Stimulated activated naive CD8-positive, alpha-beta T cell treated with anti-CD3 and anti-CD28 coated beads, Interleukin-15, amount 100 ng/mL, for 72 hours (primary cell): ENCODE results near the gene TEX11.
"Not testable (repeated sequence)": the region's sequence is repeated elsewhere in the genome, so short reads cannot be mapped to it uniquely, and the experiment has no call there.

ENCODE experiments used
- ATAC-seq: fragments of 150-1000 bp; cut with Tn5 transposase; 2 replicates; pipeline ENCODE4 v1.10.0; 2021; ENCODE audit warnings: mild to moderate bottlenecking, moderate library complexity
- DNase-seq, 2 donors: peaks; one replicate each; pipeline ENCODE4 v3.0.0; 2021 to 2022
- H3K27ac Mint-ChIP-seq, 2 donors: one replicate each; pipeline ENCODE4 v1.8.0; 2022; ENCODE audit warnings: mild to moderate bottlenecking in 2 of 2, mixed read lengths in 2 of 2, moderate library complexity in 2 of 2
- H3K27me3 Mint-ChIP-seq: one replicate; pipeline ENCODE4 v1.8.0; 2022; ENCODE audit warnings: mixed read lengths
- H3K4me1 Mint-ChIP-seq: one replicate; pipeline ENCODE4 v1.8.0; 2022; ENCODE audit warnings: mild to moderate bottlenecking, mixed read lengths
- H3K4me3 Mint-ChIP-seq, 2 donors: one replicate each; pipeline ENCODE4 v1.8.0; 2022; ENCODE audit warnings: mild to moderate bottlenecking in 2 of 2, mixed read lengths in 2 of 2, moderate library complexity in 1 of 2
- H3K9me3 Mint-ChIP-seq, 2 donors: one replicate each; pipeline ENCODE4 v1.8.0; 2022; ENCODE audit warnings: mixed read lengths in 2 of 2

TEX11 gene

DNA sequence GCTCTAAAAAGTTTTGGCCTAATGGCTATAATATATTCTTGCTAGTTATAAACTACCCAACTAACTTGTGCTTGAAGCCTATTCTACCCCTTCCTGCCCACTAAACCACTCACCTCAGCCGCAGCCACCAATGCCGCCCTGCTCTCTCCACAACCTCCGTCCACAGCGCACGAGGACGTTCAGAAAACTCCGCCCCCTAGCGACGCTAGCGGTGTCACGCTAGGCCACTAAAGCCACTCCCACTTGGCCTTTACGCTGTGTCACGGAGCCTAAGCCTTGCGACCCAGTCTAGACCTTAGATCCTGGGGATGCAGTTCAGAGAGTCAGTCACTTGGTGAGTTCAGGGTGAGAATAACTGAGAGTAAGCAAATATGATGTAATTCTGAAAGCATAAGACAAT is at the start of gene TEX11:
Gene TEX11, minus strand, starts transcription at position 171 of the 400 bp plus-strand sequence. CDS start 922 bp downstream, outside the sequence.
- no peak for DNase-seq
- Mint-ChIP-seq H3K9me3 (no peaks in the 10 kb centered on the region), H3K4me1 (no peaks in the 10 kb centered on the region), H3K4me3 (no peak within 1 kb of the TSS), H3K27ac (no peak within 1 kb of the TSS), H3K27me3 (no peaks in the 10 kb centered on the region)
- no peak for ATAC-seq

- DNase-seq (no peak), ATAC-seq (no peak)
- Mint-ChIP-seq H3K4me1 (no peaks in the 10 kb centered on the region), H3K4me3 (no peak overlapping the region), H3K9me3 (no peaks in the 10 kb centered on the region), H3K27ac (no peak overlapping the region), H3K27me3 (peaks cover 3% of the 10 kb centered on the region)
Observed at GRCh38 chrX:70954871-70955270, 46.4 kb upstream of the TEX11 start.

- no peak for DNase-seq
- H3K4me1 Mint-ChIP-seq, result peaks cover 7% of the 10 kb centered on the region
- no peak overlapping the region for H3K27ac Mint-ChIP-seq
- H3K4me3 Mint-ChIP-seq, result no peak overlapping the region
- H3K27me3 Mint-ChIP-seq, result no peaks in the 10 kb centered on the region
- ATAC-seq, result no peak
- no peaks in the 10 kb centered on the region for H3K9me3 Mint-ChIP-seq
Observed at GRCh38 chrX:70924294-70924911, 15.9 kb upstream of the TEX11 start.

- Mint-ChIP-seq H3K9me3 (no peaks in the 10 kb centered on the region), H3K4me3 (no peak overlapping the region), H3K27ac (peak overlapping the region in 1 of 2 donors; percentile 9), H3K4me1 (peaks cover 7% of the 10 kb centered on the region), H3K27me3 (no peaks in the 10 kb centered on the region)
- ATAC-seq (no peak), DNase-seq (no peak)
Observed at GRCh38 chrX:70922774-70923473, 14.4 kb upstream of the TEX11 start.

DNA sequence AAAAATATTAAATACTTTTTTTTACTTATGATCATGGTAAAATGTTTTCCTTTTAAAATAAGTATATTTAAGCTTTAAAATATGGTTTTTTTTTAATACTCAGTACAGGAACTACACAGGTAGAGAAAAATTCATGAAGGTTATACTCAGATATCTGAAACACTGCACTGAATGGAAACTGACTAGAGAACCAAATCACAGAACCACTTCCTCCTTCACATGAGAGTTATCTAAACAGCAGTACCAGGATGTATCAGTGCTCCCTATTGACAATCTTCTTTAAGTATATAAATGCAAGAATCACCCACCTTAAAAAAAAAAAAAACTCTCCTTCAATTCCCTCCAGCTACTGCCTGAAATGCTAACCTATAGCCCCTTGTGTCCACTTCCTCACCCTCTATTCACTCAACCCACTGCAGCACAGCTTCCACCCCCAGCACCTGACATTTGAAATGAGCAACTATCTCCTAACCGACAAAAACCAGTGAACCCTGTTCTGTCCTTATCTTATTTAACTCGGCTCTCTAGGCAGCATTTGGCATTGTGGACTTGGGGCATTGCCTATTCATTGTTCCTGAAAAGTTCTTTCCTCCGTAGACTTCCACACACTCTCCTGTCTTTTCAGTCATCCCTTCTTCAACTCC is 13.3 kb upstream of the TEX11 start:
- Mint-ChIP-seq H3K4me1 (peaks cover 7% of the 10 kb centered on the region), H3K9me3 (no peaks in the 10 kb centered on the region)

GRCh38 chrX:70916754-70917153 is 8.2 kb upstream of the TEX11 start:
- Mint-ChIP-seq H3K27ac (no peak overlapping the region), H3K27me3 (no peaks in the 10 kb centered on the region), H3K4me3 (no peak overlapping the region), H3K9me3 (no peaks in the 10 kb centered on the region), H3K4me1 (peaks cover 1% of the 10 kb centered on the region)
- DNase-seq, result peak in 1 of 2 donors; percentile 9
- ATAC-seq, result peak; percentile 66

More for the DNA sequence above, 13.3 kb upstream of the TEX11 start:
- peak; percentile 49 for ATAC-seq
- Mint-ChIP-seq H3K4me3 (peak overlapping the region in 1 of 2 donors; percentile 5), H3K27me3 (no peaks in the 10 kb centered on the region), H3K27ac (no peak overlapping the region)
- DNase-seq, result no peak

DNA sequence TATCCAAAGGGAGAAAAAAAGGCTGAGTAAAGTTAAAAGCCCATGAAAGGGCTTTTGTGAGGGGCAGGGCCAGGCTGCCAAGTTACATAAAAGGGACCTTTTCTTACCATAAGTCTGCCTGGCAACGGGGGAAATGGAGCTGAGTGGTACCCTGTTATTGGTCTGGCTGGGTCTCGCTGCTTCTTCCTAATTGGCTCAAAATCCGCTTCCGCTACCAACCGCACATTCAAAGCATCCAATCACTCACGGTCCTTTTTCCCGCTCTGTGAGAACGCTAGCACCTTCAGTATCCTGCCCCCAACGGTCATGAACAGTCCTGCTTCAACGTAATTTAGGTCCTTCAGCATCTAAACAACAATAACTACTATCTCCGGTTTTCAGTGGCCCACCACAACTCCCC is 611 bp downstream of the TEX11 start:
- Mint-ChIP-seq H3K27ac (no peak overlapping the region), H3K4me1 (no peaks in the 10 kb centered on the region), H3K27me3 (no peaks in the 10 kb centered on the region), H3K4me3 (no peak overlapping the region), H3K9me3 (no peaks in the 10 kb centered on the region)
- ATAC-seq (no peak), DNase-seq (no peak)

GRCh38 chrX:70901465-70901864 is 7.0 kb downstream of the TEX11 start:
- H3K9me3 Mint-ChIP-seq, result no peaks in the 10 kb centered on the region
- H3K4me3 Mint-ChIP-seq, result no peak overlapping the region
- H3K27me3 Mint-ChIP-seq, result no peaks in the 10 kb centered on the region
- H3K27ac Mint-ChIP-seq, result no peak overlapping the region
- no peak for DNase-seq
- no peaks in the 10 kb centered on the region for H3K4me1 Mint-ChIP-seq
- no peak for ATAC-seq

- not testable (repeated sequence) for ATAC-seq, H3K27me3 Mint-ChIP-seq, H3K27ac Mint-ChIP-seq, DNase-seq, H3K9me3 Mint-ChIP-seq, H3K4me3 Mint-ChIP-seq, H3K4me1 Mint-ChIP-seq
Observed at GRCh38 chrX:70890441-70890840, 18.1 kb downstream of the TEX11 start.

DNA sequence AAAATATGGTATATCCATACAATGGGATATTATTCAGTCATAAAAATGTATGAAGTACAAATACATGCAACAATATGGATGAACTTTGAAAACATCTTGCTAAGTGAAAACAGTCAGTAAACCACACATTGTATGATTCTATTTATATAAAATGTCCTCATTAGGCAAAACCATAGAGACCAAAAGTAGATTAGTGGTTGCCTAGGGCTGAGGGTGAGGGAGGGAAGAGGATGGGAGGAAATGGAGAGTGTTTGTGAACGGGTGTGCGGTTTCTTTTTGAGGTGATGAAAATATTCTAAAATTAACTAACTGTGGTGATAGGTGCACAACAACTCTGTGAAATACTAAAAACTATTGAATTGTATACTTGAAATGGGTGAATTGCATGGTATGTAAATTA is 29.6 kb downstream of the TEX11 start:
- no peaks in the 10 kb centered on the region for H3K4me1 Mint-ChIP-seq

GRCh38 chrX:70852294-70852693 is 56.2 kb downstream of the TEX11 start:
- DNase-seq, result no peak
- Mint-ChIP-seq H3K4me1 (no peaks in the 10 kb centered on the region), H3K27me3 (no peaks in the 10 kb centered on the region), H3K9me3 (no peaks in the 10 kb centered on the region), H3K4me3 (no peak overlapping the region), H3K27ac (no peak overlapping the region)
- no peak for ATAC-seq

More for the DNA sequence above, 29.6 kb downstream of the TEX11 start:
- ATAC-seq (peak; percentile 53), DNase-seq (no peak)
- Mint-ChIP-seq H3K9me3 (no peaks in the 10 kb centered on the region), H3K27me3 (no peaks in the 10 kb centered on the region), H3K4me3 (no peak overlapping the region), H3K27ac (no peak overlapping the region)

- not testable (repeated sequence) for H3K27ac Mint-ChIP-seq, ATAC-seq, H3K27me3 Mint-ChIP-seq, H3K9me3 Mint-ChIP-seq, H3K4me1 Mint-ChIP-seq, H3K4me3 Mint-ChIP-seq, DNase-seq
Observed at GRCh38 chrX:70844081-70844480, 64.4 kb downstream of the TEX11 start.

DNA sequence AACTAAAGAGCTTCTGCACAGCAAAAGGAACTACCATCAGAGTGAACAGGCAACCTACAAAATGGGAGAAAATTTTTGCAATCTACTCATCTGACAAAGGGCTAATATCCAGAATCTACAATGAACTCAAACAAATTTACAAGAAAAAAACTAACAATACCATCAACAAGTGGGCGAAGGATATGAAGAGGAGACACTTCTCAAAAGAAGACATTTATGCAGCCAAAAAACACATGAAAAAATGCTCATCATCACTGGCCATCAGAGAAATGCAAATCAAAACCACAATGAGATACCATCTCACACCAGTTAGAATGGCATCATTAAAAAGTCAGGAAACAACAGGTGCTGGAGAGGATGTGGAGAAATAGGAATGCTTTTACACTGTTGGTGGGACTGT is 64.9 kb downstream of the TEX11 start:
- not testable (repeated sequence) for ATAC-seq, DNase-seq, H3K27me3 Mint-ChIP-seq, H3K27ac Mint-ChIP-seq, H3K4me3 Mint-ChIP-seq, H3K4me1 Mint-ChIP-seq, H3K9me3 Mint-ChIP-seq

GRCh38 chrX:70834589-70834988 is 73.9 kb downstream of the TEX11 start:
- no peak overlapping the region for H3K4me3 Mint-ChIP-seq
- ATAC-seq (no peak), DNase-seq (no peak)
- no peak overlapping the region for H3K27ac Mint-ChIP-seq
- peaks cover 0 to 4% of the 10 kb centered on the region in 2 donors for H3K9me3 Mint-ChIP-seq
- H3K27me3 Mint-ChIP-seq, result no peaks in the 10 kb centered on the region
- no peaks in the 10 kb centered on the region for H3K4me1 Mint-ChIP-seq

GRCh38 chrX:70826715-70827114 is 81.8 kb downstream of the TEX11 start:
- Mint-ChIP-seq H3K27me3 (peaks cover 9% of the 10 kb centered on the region), H3K4me1 (no peaks in the 10 kb centered on the region), H3K9me3 (no peaks in the 10 kb centered on the region), H3K4me3 (no peak overlapping the region), H3K27ac (no peak overlapping the region)
- DNase-seq (no peak), ATAC-seq (no peak)

- Mint-ChIP-seq H3K4me1 (no peaks in the 10 kb centered on the region), H3K9me3 (peaks cover 0 to 7% of the 10 kb centered on the region in 2 donors), H3K27me3 (peaks cover 9% of the 10 kb centered on the region), H3K4me3 (no peak overlapping the region), H3K27ac (no peak overlapping the region)
- no peak for DNase-seq
- no peak for ATAC-seq
Observed at GRCh38 chrX:70825366-70825765, 83.1 kb downstream of the TEX11 start.
